GM10266 (cell line): ENCODE data around the gene SMCO3.
A peak's percentile ranks its signal among the peaks of the same experiment; 100 is the strongest.

Experiments used
- DNase-seq: peaks from one replicate; pipeline ENCODE4 v3.0.0; 2012; ENCODE audit errors: extremely low spot score
- CTCF ChIP-seq: IDR thresholded peaks from 2 replicates; pipeline ENCODE4 v1.5.1; 2012; ENCODE audit warnings: mild to moderate bottlenecking, low read depth; ENCODE audit not compliant: control insufficient read depth, insufficient read depth; ENCODE audit errors: missing control alignments

SMCO3 gene

DNA sequence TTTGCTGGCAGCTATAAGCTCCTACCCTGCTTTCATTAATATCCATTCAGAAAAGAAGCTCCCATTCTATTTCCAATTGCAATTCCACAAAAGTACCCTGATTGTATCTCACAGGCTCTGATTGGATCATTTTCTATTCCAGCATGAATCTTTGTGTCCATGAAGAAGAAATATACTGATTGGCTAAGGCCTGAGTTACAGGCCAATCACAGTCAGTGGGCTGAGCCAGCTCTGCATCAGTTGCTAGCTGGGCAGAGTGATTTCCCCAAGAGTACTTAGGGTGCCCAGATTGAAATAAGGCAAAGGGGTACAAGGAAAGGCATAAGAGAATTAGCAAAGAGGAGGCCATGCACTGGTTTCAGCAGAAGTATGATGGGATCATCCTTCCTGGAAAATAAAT, 14.9 kb upstream of the SMCO3 start:
- DNase-seq, result peak; percentile 18

DNA sequence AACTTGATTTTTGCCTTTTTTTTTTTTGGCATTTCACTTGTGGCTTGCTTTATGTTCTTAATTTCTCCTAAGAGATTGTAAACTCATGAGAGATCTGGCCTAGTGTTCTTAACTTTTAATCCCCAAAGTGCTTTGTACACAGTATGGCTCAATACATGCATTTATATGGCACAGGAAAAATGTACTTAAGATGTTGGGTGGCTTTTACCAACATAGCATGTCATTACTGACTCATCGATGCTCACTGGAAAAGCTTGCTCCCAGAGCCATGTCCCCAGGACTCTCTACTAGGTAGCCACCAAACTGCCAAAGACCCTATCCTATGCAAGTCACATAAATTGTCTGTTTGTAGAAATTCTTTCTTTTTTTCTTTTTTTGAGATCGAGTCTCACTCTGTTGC, 13.1 kb upstream of the SMCO3 start:
- DNase-seq, result no peak
- no peak for TF ChIP-seq CTCF

More for the DNA sequence above, 14.9 kb upstream of the SMCO3 start:
- TF ChIP-seq CTCF, result no peak

- DNase-seq, result no peak
- TF ChIP-seq CTCF, result no peak
Measured at GRCh38 chr12:14826491-14826890, 12.5 kb upstream of the SMCO3 start.

GRCh38 chr12:14825256-14825655, 11.3 kb upstream of the SMCO3 start:
- no peak for DNase-seq
- no peak for TF ChIP-seq CTCF

GRCh38 chr12:14824012-14824634, 10.1 kb upstream of the SMCO3 start:
- TF ChIP-seq CTCF, result no peak
- DNase-seq, result no peak

DNA sequence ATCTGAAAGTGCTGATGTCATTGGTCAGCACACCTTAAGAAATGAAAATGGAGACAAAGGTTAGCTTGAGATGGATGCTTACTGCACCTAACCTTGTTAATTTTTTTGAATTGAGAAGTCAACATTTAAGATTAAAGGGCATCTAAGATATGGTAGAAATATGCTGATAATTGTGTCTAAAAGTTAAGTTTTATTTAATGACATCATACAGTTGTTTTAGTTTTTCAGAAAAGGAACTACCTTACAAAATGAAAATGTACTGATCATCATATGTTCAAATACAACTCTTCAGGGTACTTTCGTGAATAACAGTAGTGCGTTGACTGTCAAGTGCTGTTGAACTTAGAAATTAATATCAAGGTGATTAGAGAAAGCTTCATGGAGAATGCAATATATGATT, 2.5 kb downstream of the SMCO3 start:
- DNase-seq, result no peak
- TF ChIP-seq CTCF, result no peak

GRCh38 chr12:14810953-14811483, 3.0 kb downstream of the SMCO3 start:
- TF ChIP-seq CTCF, result peak; percentile 10
- no peak for DNase-seq
